IPS DF 19.7 (cell line): ENCODE results near the gene GPSM1.

Experiments used
- DNase-seq: peaks from one replicate; pipeline ENCODE4 v3.0.0-alpha.2; 2013; ENCODE audit warnings: low read depth, low spot score

Gene GPSM1

GRCh38 chr9:136359774-136360718, 32.7 kb downstream of the GPSM1 start:
- DNase-seq = no peak

GRCh38 chr9:136361047-136361753, 33.9 kb downstream of the GPSM1 start:
- no peak for DNase-seq

GRCh38 chr9:136361754-136362449, 34.6 kb downstream of the GPSM1 start:
- no peak for DNase-seq

GRCh38 chr9:136362450-136362784, 35.1 kb downstream of the GPSM1 start:
- no peak for DNase-seq

GRCh38 chr9:136363106-136363948, 36.0 kb downstream of the GPSM1 start, which contains the start of gene DNLZ:
Gene DNLZ (minus strand): TSS chr9:136363744. CDS start chr9:136363714, 30 bp downstream.
- no peak for DNase-seq

- DNase-seq = no peak
These were observed 36.8 kb downstream of the GPSM1 start for GRCh38 chr9:136363949-136364748.

- no peak for DNase-seq
These were observed 37.8 kb downstream of the GPSM1 start for GRCh38 chr9:136364942-136365774.

GRCh38 chr9:136365775-136366222, 38.5 kb downstream of the GPSM1 start:
- DNase-seq = no peak

- no peak for DNase-seq
These were observed 39.5 kb downstream of the GPSM1 start for GRCh38 chr9:136366826-136367225.

GRCh38 chr9:136367296-136368145, 40.2 kb downstream of the GPSM1 start:
- DNase-seq = no peak

GRCh38 chr9:136368190-136368589, 40.9 kb downstream of the GPSM1 start:
- no peak for DNase-seq

- no peak for DNase-seq
These were observed 42.7 kb downstream of the GPSM1 start for GRCh38 chr9:136370037-136370436.

- no peak for DNase-seq
These were observed 43.6 kb downstream of the GPSM1 start for GRCh38 chr9:136370687-136371532.

- DNase-seq = no peak
These were observed 44.2 kb downstream of the GPSM1 start for GRCh38 chr9:136371533-136371880.

GRCh38 chr9:136372006-136372405, 44.7 kb downstream of the GPSM1 start:
- no peak for DNase-seq

- no peak for DNase-seq
These were observed 45.4 kb downstream of the GPSM1 start for GRCh38 chr9:136372561-136373299.
